Uterus (tissue), 2 donors: ENCODE data around the gene EWSR1.

ENCODE experiments used
- CTCF ChIP-seq, 4 experiments: fragments of 200-600 bp in 2 of 4; fragments of 450-650 bp in 2 of 4; sonication (generic) in 2 of 4; IDR thresholded peaks; one replicate each; pipeline ENCODE4 v1.5.1; 2016 to 2019; ENCODE audit warnings: antibody characterized with exemption in 4 of 4, mild to moderate bottlenecking in 2 of 4, moderate library complexity in 1 of 4
- POLR2A ChIP-seq, 2 donors: fragments of 450-650 bp; IDR thresholded peaks; one replicate each; pipeline ENCODE4 v1.6.1; 2016; ENCODE audit warnings: antibody characterized with exemption in 2 of 2, mild to moderate bottlenecking in 1 of 2, moderate library complexity in 1 of 2

GRCh38 chr22:29316141-29316828 lies 48.2 kb downstream of the EWSR1 start:
- TF ChIP-seq CTCF (IDR thresholded peaks at IDR 0.05) (no peak), POLR2A (IDR thresholded peaks at IDR 0.05) (no peak)
